ENCODE measurements around the gene TRIP4.

- no peak for TF ChIP-seq CTCF (IDR thresholded peaks at IDR 0.05)
- TF ChIP-seq POLR2A (IDR thresholded peaks at IDR 0.05; ENCODE audit: low read depth) = no peak
- no peak for TF ChIP-seq EP300 (IDR thresholded peaks at IDR 0.05)
These were observed 56.3 kb downstream of the TRIP4 start for GRCh38 chr15:64443747-64444621.

All from esophagus muscularis mucosa (tissue), 4 donors.